WTC11 (cell line): ENCODE measurements around the gene PRPF31.

ENCODE experiments used
- CBFB ChIP-seq: sonication (generic); formaldehyde crosslinking; IDR thresholded peaks from 2 replicates; pipeline ENCODE4 v1.8.1; 2022; ENCODE audit warnings: mild to moderate bottlenecking, low read depth, missing genetic modification reagents
- CREB1 ChIP-seq: sonication (generic); formaldehyde crosslinking; IDR thresholded peaks from 2 replicates; pipeline ENCODE4 v1.8.0; 2023; ENCODE audit warnings: mild to moderate bottlenecking, missing genetic modification reagents
- ELF4 ChIP-seq: sonication (generic); formaldehyde crosslinking; IDR thresholded peaks from 2 replicates; pipeline ENCODE4 v1.8.1; 2022; ENCODE audit warnings: low read depth, mild to moderate bottlenecking, moderate library complexity, missing genetic modification reagents
- ETV6 ChIP-seq: sonication (generic); formaldehyde crosslinking; IDR thresholded peaks from 2 replicates; pipeline ENCODE4 v1.8.1; 2022; ENCODE audit warnings: mild to moderate bottlenecking, missing genetic modification reagents
- FOXJ3 ChIP-seq: sonication (generic); formaldehyde crosslinking; IDR thresholded peaks from 2 replicates; pipeline ENCODE4 v1.9.0; 2021; ENCODE audit warnings: missing genetic modification reagents, mild to moderate bottlenecking, borderline replicate concordance
- JUN ChIP-seq: sonication (generic); formaldehyde crosslinking; IDR thresholded peaks from 2 replicates; pipeline ENCODE4 v1.8.0; 2023; ENCODE audit warnings: mild to moderate bottlenecking, missing genetic modification reagents
- NR1H2 ChIP-seq: sonication (generic); formaldehyde crosslinking; IDR thresholded peaks from 2 replicates; pipeline ENCODE4 v1.9.0; 2021; ENCODE audit warnings: mild to moderate bottlenecking, moderate library complexity, missing genetic modification reagents
- TCF7 ChIP-seq: sonication (generic); formaldehyde crosslinking; IDR thresholded peaks from 2 replicates; pipeline ENCODE4 v1.8.0; 2022; ENCODE audit warnings: mild to moderate bottlenecking, low read depth, missing genetic modification reagents, moderate library complexity
- TP53 ChIP-seq: sonication (generic); formaldehyde crosslinking; IDR thresholded peaks from 2 replicates; pipeline ENCODE4 v1.8.1; 2023; ENCODE audit warnings: mild to moderate bottlenecking, missing genetic modification reagents
- ZNF138 ChIP-seq: sonication (generic); formaldehyde crosslinking; conservative IDR thresholded peaks from 2 replicates; pipeline ENCODE4 v1.8.1; 2022; ENCODE audit warnings: mild to moderate bottlenecking, moderate library complexity, missing genetic modification reagents
- TF ChIP-seq, protein P1 (sequence below): fragments of 200-600 bp; IDR thresholded peaks from 2 replicates; pipeline ENCODE4 v1.8.0; 2022; ENCODE audit warnings: antibody characterized with exemption
- TF ChIP-seq, protein P2 (sequence below): sonication (generic); formaldehyde crosslinking; conservative IDR thresholded peaks from 2 replicates; pipeline ENCODE4 v1.8.1; 2022; ENCODE audit warnings: mild to moderate bottlenecking, missing genetic modification reagents
- TF ChIP-seq, protein P3 (sequence below): sonication (generic); formaldehyde crosslinking; IDR thresholded peaks from 2 replicates; pipeline ENCODE4 v1.8.1; 2022; ENCODE audit warnings: mild to moderate bottlenecking, moderate library complexity, missing genetic modification reagents

DNA sequence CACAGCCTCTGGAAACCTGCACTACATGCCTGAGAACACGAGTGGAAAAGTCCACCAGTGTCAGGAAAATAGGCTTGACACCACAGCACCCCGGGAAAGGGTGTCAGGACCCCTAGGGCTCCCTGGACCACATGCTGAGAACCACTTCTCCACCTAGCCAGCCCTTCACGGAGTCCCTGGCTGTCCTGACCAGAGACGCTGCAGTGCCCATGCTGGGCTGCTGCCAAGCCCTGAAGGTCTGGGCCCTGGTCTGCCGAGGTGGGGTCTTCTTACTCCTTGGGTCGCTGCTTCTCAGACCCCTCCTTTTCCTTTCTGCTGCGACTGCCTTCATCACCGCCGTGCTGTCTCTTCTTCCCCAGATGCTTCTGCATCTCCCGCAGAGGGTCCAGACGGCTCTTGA is 40.9 kb downstream of the PRPF31 start:
- TF ChIP-seq, protein P1, sequence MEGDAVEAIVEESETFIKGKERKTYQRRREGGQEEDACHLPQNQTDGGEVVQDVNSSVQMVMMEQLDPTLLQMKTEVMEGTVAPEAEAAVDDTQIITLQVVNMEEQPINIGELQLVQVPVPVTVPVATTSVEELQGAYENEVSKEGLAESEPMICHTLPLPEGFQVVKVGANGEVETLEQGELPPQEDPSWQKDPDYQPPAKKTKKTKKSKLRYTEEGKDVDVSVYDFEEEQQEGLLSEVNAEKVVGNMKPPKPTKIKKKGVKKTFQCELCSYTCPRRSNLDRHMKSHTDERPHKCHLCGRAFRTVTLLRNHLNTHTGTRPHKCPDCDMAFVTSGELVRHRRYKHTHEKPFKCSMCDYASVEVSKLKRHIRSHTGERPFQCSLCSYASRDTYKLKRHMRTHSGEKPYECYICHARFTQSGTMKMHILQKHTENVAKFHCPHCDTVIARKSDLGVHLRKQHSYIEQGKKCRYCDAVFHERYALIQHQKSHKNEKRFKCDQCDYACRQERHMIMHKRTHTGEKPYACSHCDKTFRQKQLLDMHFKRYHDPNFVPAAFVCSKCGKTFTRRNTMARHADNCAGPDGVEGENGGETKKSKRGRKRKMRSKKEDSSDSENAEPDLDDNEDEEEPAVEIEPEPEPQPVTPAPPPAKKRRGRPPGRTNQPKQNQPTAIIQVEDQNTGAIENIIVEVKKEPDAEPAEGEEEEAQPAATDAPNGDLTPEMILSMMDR = no peak
- TF ChIP-seq NR1H2 (CRISPR knock-in tag) = no peak
- TF ChIP-seq JUN (CRISPR knock-in tag) = no peak
- TF ChIP-seq, protein P2, sequence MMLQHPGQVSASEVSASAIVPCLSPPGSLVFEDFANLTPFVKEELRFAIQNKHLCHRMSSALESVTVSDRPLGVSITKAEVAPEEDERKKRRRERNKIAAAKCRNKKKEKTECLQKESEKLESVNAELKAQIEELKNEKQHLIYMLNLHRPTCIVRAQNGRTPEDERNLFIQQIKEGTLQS (CRISPR knock-in tag) = no peak
- no peak for TF ChIP-seq CBFB (CRISPR knock-in tag)
- no peak for TF ChIP-seq TCF7 (CRISPR knock-in tag)
- TF ChIP-seq ZNF138 (CRISPR knock-in tag) = no peak
- TF ChIP-seq, protein P3, sequence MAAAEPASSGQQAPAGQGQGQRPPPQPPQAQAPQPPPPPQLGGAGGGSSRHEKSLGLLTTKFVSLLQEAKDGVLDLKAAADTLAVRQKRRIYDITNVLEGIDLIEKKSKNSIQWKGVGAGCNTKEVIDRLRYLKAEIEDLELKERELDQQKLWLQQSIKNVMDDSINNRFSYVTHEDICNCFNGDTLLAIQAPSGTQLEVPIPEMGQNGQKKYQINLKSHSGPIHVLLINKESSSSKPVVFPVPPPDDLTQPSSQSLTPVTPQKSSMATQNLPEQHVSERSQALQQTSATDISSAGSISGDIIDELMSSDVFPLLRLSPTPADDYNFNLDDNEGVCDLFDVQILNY (CRISPR knock-in tag) = no peak
- TF ChIP-seq TP53 (CRISPR knock-in tag) = no peak
- no peak for TF ChIP-seq FOXJ3
- no peak for TF ChIP-seq CREB1 (CRISPR knock-in tag)
- no peak for TF ChIP-seq ETV6 (CRISPR knock-in tag)
- TF ChIP-seq ELF4 (CRISPR knock-in tag) = no peak
